Cardiac muscle cell (in vitro differentiated cells and primary cell): ENCODE data around the gene PHKA1. TPM values are rescaled to one million over a fixed set of nuclear protein-coding genes. Genes with fewer than 3 reads are reported as not detected.
"Not testable (repeated sequence)": the region's sequence is repeated elsewhere in the genome, so short reads cannot be mapped to it uniquely, and the experiment has no call there.

Experiments
- DNase-seq, 2 donors: peaks; one replicate each; pipeline versions ENCODE4 v3.0.0 to v3.0.0-alpha.2; 2010 to 2017; ENCODE audit warnings: low read depth in 1 of 2, low spot score in 1 of 2
- H3K27ac ChIP-seq: fragments of 200-600 bp; sonication (generic); 2 replicates; pipeline ENCODE4 v1.5.1; 2016
- H3K27me3 ChIP-seq: fragments of 200-600 bp; sonication (generic); 2 replicates; pipeline ENCODE4 v1.6.0; 2016; ENCODE audit warnings: control low read depth
- H3K36me3 ChIP-seq: fragments of 200-600 bp; sonication (generic); 2 replicates; pipeline ENCODE4 v1.5.1; 2016; ENCODE audit warnings: control low read depth
- H3K4me1 ChIP-seq: fragments of 200-600 bp; sonication (generic); 2 replicates; pipeline ENCODE4 v1.8.1; 2017; ENCODE audit warnings: low read depth, mild to moderate bottlenecking, mixed run types
- H3K4me3 ChIP-seq: fragments of 200-600 bp; sonication (generic); 2 replicates; pipeline ENCODE4 v1.5.1; 2016; ENCODE audit warnings: mild to moderate bottlenecking
- H3K9me3 ChIP-seq: fragments of 200-600 bp; sonication (generic); 2 replicates; pipeline ENCODE4 v1.5.1; 2017; ENCODE audit warnings: low read depth, mild to moderate bottlenecking, control low read depth
- polyA plus RNA-seq: library from polyadenylated mRNA; unstranded; fragments of >200 nt; fragmentation: Nextera tagmentation; extraction: Ambion mirVana; gene quantifications from 2 replicates; pipeline ENCODE4 v1.2.1, GENCODE V29; 2016
- total RNA-seq: library from RNA; depleted of rRNA; stranded (reverse); fragments of >200 nt; gene quantifications from 2 replicates; pipeline ENCODE4 v1.2.3, GENCODE V29; 2016
- TF ChIP-seq, protein P1 (sequence below): IDR thresholded peaks from 2 replicates; pipeline ENCODE4 v1.5.1; 2012; ENCODE audit warnings: low read depth, mild to moderate bottlenecking, low read length

Gene PHKA1
- total and polyA plus RNA-seq, 2 experiments from 2014 or later, result 4.1 to 10.9 TPM

DNA sequence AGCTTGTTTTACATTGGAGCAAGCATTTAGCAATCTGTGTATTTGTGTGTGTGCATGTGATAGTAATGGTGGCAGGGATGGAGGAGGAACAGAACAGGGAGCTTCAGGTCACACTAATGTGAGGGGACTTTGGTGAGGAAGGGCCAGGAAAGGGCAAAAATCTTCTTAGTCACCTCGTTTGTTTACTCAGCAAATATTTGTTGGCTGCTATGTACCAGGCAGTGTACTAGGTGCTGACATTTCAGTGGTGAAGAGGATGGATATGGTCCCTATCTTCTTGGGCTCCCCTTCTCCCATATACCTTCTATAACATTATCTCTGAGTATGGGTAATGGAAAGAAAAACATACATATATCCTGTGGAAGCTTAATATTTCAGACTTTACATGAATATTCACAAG lies 92.9 kb downstream of the PHKA1 start:
- TF ChIP-seq, protein P1, sequence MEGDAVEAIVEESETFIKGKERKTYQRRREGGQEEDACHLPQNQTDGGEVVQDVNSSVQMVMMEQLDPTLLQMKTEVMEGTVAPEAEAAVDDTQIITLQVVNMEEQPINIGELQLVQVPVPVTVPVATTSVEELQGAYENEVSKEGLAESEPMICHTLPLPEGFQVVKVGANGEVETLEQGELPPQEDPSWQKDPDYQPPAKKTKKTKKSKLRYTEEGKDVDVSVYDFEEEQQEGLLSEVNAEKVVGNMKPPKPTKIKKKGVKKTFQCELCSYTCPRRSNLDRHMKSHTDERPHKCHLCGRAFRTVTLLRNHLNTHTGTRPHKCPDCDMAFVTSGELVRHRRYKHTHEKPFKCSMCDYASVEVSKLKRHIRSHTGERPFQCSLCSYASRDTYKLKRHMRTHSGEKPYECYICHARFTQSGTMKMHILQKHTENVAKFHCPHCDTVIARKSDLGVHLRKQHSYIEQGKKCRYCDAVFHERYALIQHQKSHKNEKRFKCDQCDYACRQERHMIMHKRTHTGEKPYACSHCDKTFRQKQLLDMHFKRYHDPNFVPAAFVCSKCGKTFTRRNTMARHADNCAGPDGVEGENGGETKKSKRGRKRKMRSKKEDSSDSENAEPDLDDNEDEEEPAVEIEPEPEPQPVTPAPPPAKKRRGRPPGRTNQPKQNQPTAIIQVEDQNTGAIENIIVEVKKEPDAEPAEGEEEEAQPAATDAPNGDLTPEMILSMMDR, result no peak

DNA sequence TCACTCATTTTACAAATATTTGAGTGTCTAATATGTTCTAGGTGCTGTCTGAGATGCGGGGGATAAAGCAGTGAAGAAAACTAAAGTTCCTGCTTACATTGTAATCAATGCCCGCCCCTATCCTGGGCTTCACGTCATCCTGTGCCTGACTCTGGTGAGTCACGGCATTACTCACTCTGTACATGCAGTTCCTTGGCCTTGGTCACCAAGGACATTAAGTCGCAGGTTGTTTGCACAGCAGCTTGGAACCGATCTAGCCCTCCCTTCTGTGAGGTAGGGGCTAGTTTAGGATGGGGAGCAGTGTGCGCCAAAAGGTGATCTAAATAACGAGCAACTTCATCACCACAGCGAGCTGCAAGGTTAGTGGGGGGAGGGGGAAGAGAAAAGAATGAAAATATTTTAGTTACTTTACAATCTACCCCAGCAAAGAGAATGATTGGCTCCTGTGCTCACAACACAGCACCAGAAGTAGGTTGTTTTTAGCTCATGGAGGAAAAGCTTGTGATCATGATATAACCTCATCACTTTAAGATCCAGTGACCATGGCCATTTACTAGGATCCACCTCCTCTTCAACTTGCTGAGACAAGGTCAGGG lies 93.5 kb downstream of the PHKA1 start:
- TF ChIP-seq, protein P1, result no peak
- Histone ChIP-seq H3K36me3 (no peaks in the 10 kb centered on the region), H3K4me3 (no peak overlapping the region), H3K27ac (no peak overlapping the region), H3K4me1 (no peaks in the 10 kb centered on the region), H3K27me3 (no peaks in the 10 kb centered on the region), H3K9me3 (no peaks in the 10 kb centered on the region)
- DNase-seq, result peak in 1 of 2 donors; percentile 86

More for the DNA sequence above, 92.9 kb downstream of the PHKA1 start:
- Histone ChIP-seq H3K4me1 (no peaks in the 10 kb centered on the region), H3K4me3 (no peak overlapping the region), H3K9me3 (no peaks in the 10 kb centered on the region), H3K27me3 (no peaks in the 10 kb centered on the region), H3K36me3 (no peaks in the 10 kb centered on the region), H3K27ac (no peak overlapping the region)
- DNase-seq, result no peak

DNA sequence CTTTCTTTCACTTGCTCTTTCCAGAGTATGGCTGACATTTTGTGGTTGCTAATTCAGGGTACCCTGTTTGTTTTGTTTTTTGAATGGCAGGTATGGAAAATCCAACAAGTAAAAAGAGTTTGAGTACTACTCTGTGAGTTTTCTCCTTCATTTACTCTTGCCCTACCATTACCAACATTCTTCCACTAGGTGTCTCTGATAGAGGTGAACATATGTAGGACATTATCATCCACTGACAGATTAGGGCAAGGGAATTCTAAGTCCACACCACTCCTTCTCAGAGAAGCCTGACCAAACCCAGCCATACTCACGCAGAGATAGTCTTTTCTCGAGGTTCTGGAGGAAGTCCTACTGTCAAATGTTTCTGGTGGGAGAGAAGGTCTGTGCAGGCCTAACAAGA lies 104.8 kb downstream of the PHKA1 start:
- H3K4me3 ChIP-seq, result no peak overlapping the region
- H3K9me3 ChIP-seq, result peaks cover under 1% of the 10 kb centered on the region
- no peaks in the 10 kb centered on the region for H3K27me3 ChIP-seq
- H3K36me3 ChIP-seq, result no peaks in the 10 kb centered on the region
- peak in 1 of 2 donors; percentile 34 for DNase-seq
- H3K27ac ChIP-seq, result no peak overlapping the region
- TF ChIP-seq, protein P1, result peak; percentile 24
- no peaks in the 10 kb centered on the region for H3K4me1 ChIP-seq

DNA sequence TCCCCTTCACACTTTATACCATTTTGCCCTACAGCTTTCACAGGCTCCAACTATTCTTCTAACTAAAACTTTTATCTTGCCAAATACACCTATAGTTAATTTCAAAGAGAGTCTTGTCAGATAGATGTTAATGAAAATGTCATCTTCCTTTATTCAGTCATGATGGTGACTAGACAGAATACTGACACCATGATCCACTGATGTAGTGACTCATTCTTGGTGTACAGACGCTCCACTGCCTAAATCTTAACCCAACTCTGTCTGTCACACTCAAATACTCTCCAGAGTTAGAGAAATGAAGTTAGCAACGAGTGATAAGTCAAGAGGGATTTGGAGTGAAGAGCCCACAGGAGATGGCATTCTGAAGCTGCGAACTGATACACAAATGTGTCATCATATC lies 109.4 kb downstream of the PHKA1 start:
- H3K27me3 ChIP-seq, result no peaks in the 10 kb centered on the region
- H3K9me3 ChIP-seq, result peaks cover 3% of the 10 kb centered on the region
- no peak overlapping the region for H3K4me3 ChIP-seq
- no peak overlapping the region for H3K27ac ChIP-seq
- H3K36me3 ChIP-seq, result no peaks in the 10 kb centered on the region
- H3K4me1 ChIP-seq, result no peaks in the 10 kb centered on the region
- no peak for DNase-seq
- TF ChIP-seq, protein P1, result no peak

DNA sequence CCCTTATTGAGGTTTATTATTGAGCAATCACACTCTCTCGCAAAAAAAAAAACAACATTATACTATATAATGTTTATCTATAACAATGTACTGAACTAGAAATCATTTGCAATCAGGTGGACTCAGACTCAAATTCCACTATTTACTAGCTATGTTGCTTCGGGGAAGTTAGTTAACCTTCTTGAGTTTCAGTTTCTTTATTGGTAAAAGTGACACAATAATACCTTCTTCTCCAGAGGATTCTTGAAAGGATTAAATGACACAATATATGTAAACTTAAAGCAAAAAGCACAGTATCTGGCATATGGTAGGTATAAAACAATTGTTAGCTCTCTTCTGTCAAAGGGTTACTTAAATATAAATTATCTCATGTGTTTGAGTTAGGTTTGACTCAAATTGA lies 110.0 kb downstream of the PHKA1 start:
- H3K27me3 ChIP-seq, result no peaks in the 10 kb centered on the region
- DNase-seq, result no peak
- H3K4me3 ChIP-seq, result no peak overlapping the region
- H3K4me1 ChIP-seq, result no peaks in the 10 kb centered on the region
- H3K27ac ChIP-seq, result no peak overlapping the region
- TF ChIP-seq, protein P1, result no peak
- H3K9me3 ChIP-seq, result peaks cover 3% of the 10 kb centered on the region
- H3K36me3 ChIP-seq, result no peaks in the 10 kb centered on the region

DNA sequence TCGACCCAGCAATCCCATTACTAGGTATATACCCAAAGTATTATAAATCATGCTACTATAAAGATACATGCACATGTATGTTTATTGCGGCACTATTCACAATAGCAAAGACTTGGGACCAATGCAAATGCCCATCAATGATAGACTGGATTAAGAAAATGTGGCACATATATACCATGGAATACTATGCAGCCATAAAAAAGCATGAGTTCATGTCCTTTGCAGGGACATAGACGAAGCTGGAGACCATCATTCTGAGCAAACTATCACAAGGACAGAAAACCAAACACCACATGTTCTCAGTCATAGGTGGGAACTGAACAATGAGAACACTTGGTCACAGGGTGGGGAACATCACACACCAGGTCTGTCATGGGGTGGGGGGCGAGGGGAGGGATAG lies 123.1 kb downstream of the PHKA1 start:
- not testable (repeated sequence) for H3K27me3 ChIP-seq, H3K36me3 ChIP-seq, H3K27ac ChIP-seq, H3K4me1 ChIP-seq, H3K9me3 ChIP-seq, H3K4me3 ChIP-seq, DNase-seq
